Measurements from ENCODE around the gene TBX15.

TBX15 gene

DNA sequence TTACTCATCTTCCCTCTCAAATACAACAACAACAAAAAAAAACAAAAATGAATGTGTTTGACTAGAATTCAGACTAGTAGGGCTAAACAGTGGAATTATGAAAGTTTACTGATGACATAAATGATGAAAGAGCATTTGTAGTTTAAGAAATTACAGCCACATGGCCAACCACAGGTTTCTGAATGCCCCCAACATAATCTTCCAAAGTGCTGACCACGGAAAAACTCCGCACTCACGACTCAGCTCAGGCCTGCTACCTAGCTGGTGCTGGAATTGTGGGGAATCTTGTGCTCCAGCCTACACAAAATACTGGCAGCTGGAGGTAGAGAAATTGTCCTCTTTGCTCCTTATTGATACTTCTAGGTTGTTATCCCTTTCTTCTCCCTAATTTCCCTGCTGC lies 23.6 kb upstream of the TBX15 start:
- TF ChIP-seq, protein P1, sequence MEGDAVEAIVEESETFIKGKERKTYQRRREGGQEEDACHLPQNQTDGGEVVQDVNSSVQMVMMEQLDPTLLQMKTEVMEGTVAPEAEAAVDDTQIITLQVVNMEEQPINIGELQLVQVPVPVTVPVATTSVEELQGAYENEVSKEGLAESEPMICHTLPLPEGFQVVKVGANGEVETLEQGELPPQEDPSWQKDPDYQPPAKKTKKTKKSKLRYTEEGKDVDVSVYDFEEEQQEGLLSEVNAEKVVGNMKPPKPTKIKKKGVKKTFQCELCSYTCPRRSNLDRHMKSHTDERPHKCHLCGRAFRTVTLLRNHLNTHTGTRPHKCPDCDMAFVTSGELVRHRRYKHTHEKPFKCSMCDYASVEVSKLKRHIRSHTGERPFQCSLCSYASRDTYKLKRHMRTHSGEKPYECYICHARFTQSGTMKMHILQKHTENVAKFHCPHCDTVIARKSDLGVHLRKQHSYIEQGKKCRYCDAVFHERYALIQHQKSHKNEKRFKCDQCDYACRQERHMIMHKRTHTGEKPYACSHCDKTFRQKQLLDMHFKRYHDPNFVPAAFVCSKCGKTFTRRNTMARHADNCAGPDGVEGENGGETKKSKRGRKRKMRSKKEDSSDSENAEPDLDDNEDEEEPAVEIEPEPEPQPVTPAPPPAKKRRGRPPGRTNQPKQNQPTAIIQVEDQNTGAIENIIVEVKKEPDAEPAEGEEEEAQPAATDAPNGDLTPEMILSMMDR (IDR thresholded peaks at IDR 0.05; ENCODE audit: extremely low read depth, missing control alignments): no peak
- DNase-seq (ENCODE audit: low spot score): no peak

DNA sequence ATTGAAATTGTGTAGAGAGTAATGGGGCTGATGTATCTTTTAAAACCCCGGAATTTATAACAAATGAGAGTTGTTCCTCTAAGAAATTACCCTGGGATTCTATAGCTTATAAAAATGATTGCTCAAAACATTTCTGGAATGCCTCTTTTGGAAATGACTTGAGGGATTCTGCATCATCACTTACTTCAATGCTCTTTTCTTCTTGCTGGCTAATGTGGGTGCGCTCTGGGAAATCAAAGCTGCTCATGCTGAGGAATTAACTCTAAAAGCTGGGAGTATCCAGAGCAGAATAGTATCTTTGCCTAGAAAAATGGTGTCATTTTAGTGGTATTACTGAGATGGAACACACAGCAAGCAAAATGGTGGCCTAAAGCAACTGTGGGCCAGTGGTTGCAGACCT lies 23.0 kb upstream of the TBX15 start:
- TF ChIP-seq, protein P1 (IDR thresholded peaks at IDR 0.05; ENCODE audit: extremely low read depth, missing control alignments): no peak
- DNase-seq (ENCODE audit: low spot score): no peak

GRCh38 chr1:119010201-119010600 lies 22.1 kb upstream of the TBX15 start:
- DNase-seq (ENCODE audit: low spot score): no peak
- TF ChIP-seq, protein P1 (IDR thresholded peaks at IDR 0.05; ENCODE audit: extremely low read depth, missing control alignments): no peak

GRCh38 chr1:119009312-119009655 lies 21.1 kb upstream of the TBX15 start:
- TF ChIP-seq, protein P1 (IDR thresholded peaks at IDR 0.05; ENCODE audit: extremely low read depth, missing control alignments): no peak

DNA sequence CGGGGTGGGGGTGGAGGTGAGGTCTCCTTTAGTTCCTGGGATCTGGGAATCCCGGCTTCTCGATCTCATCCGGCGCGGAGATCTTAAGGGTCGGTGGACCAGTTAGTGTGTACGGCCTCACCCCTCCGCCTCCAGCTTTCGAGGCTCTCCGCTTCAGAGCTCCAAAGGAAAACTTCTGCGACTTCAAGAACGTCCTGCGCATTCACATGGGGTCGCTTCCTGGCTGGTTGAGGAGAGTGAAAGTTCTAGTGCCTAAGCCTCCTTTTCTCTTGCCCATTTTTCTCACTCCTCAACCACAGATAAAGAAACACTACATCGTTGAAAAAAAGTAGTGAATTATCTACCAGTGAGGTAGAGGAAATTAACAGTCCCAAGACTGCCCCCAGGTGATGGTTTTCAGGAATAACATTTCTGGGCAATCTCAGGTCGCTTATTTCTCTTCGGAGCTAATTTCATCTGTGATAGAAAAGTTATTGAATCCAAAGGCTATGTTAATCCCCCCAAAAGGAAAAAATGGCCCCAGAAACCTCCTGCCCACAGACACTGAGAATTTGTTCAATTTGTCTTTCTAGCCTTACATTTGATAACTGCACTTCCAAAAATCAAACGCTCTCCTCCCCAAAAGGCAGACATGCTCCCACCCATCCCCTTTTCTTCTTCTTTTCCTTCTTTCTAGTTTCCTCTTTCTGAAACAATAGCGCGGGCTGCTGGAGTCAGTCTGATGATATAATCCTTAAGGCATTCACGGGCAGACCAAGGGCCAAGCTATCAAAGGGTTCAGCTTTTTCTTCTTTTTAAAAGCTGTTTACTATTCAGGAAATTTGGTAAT lies 20.6 kb upstream of the TBX15 start:
- peak; percentile 79 for DNase-seq (ENCODE audit: low spot score)
- TF ChIP-seq, protein P1 (IDR thresholded peaks at IDR 0.05; ENCODE audit: extremely low read depth, missing control alignments): peak; percentile 3

More at GRCh38 chr1:119009312-119009655, 21.1 kb upstream of the TBX15 start:
- DNase-seq (ENCODE audit: low spot score): no peak

DNA sequence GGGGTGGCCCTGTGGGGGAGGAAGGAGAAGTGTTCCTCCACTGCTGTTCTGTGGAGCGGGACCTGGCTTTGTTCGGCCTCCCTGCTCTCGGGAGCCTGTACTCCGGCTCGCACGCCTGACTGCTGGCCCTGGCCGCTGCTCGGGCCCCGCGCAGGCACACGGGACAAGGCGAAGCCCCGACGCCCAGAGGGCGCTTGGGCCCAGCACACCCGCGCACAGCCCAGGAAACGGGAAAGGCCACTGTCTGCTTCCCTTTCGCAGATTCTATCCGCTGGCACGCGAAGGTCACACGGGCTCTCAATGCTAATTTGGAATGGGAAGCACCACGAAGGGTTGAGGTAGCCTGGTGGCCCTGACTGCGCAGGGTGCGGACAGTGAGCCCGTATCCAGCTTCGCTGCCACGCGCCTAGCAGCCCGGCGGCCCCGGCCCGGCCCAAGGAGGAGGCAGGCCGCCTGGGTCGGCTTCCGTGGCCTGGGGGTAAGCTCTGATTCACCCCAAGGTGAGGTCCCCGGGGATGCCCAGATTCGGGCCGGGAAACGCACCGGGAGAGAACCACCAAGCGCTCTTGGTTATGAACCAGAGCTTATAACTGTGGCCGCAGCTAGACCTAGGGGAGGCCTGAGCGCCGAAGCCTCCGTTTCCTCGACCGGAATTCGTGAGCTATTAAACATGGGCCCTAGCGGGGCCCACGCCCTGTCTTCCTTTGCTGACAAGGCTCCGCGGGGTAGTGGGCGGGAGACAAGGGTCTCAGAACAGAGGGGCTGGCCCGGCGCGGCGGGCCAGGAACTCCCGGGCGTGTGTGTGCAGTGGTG lies 19.7 kb upstream of the TBX15 start:
- peak; percentile 37 for DNase-seq (ENCODE audit: low spot score)
- TF ChIP-seq, protein P1 (IDR thresholded peaks at IDR 0.05; ENCODE audit: extremely low read depth, missing control alignments): no peak

DNA sequence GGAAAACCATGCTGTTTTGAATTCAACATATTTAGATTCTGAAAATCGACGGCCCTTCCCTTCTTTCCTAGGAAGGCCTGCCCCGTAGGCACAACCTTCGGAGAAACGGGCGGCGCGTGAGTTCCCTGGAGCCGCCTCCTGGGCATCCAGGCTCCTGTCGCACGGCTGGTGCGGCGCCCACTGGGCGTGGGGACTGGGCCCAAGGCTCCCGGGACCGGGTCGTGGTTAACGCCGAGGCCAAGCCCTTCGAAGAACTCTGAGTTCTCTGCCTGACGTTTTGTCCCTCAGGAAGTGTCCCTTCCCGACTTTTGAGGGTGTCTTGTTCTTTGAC lies 19.2 kb upstream of the TBX15 start:
- DNase-seq (ENCODE audit: low spot score): peak; percentile 35
- TF ChIP-seq, protein P1 (IDR thresholded peaks at IDR 0.05; ENCODE audit: extremely low read depth, missing control alignments): no peak
